Mesothelial cell of epicardium (in vitro differentiated cells): ENCODE measurements around the gene SLC16A13. TPM values are rescaled to one million over a fixed set of nuclear protein-coding genes. Genes with fewer than 3 reads are reported as not detected.

ENCODE experiments used
- DNase-seq, 2 experiments: peaks; one replicate each; pipeline ENCODE4 v3.0.0; 2021; ENCODE audit warnings: low spot score in 2 of 2; ENCODE audit not compliant: unreplicated experiment in 2 of 2
- H3K27ac Mint-ChIP-seq: 2 replicates; pipeline ENCODE4 v1.8.0; 2021; ENCODE audit warnings: mixed read lengths
- H3K27me3 Mint-ChIP-seq: 2 replicates; pipeline ENCODE4 v1.8.0; 2021; ENCODE audit warnings: low read depth, mixed read lengths
- H3K36me3 Mint-ChIP-seq: 2 replicates; pipeline ENCODE4 v1.8.0; 2021; ENCODE audit warnings: mixed read lengths
- H3K4me1 Mint-ChIP-seq: 2 replicates; pipeline ENCODE4 v1.8.0; 2021; ENCODE audit warnings: mixed read lengths
- H3K4me3 Mint-ChIP-seq: 2 replicates; pipeline ENCODE4 v1.8.0; 2021; ENCODE audit warnings: mild to moderate bottlenecking, moderate library complexity, mixed read lengths
- H3K9me3 Mint-ChIP-seq: 2 replicates; pipeline ENCODE4 v1.8.0; 2021; ENCODE audit warnings: mixed read lengths
- total RNA-seq: library from RNA; stranded (reverse); gene quantifications from 3 replicates; pipeline ENCODE4 v1.2.1, GENCODE V29; 2021
- TF ChIP-seq, protein P1 (sequence below): fragments of 200-600 bp; sonication (generic); IDR thresholded peaks from one replicate; pipeline ENCODE4 v1.5.0; 2021; ENCODE audit warnings: antibody characterized with exemption; ENCODE audit not compliant: unreplicated experiment

SLC16A13 gene
- total RNA-seq, 1 donor from 2014 or later = 10.4 TPM

DNA sequence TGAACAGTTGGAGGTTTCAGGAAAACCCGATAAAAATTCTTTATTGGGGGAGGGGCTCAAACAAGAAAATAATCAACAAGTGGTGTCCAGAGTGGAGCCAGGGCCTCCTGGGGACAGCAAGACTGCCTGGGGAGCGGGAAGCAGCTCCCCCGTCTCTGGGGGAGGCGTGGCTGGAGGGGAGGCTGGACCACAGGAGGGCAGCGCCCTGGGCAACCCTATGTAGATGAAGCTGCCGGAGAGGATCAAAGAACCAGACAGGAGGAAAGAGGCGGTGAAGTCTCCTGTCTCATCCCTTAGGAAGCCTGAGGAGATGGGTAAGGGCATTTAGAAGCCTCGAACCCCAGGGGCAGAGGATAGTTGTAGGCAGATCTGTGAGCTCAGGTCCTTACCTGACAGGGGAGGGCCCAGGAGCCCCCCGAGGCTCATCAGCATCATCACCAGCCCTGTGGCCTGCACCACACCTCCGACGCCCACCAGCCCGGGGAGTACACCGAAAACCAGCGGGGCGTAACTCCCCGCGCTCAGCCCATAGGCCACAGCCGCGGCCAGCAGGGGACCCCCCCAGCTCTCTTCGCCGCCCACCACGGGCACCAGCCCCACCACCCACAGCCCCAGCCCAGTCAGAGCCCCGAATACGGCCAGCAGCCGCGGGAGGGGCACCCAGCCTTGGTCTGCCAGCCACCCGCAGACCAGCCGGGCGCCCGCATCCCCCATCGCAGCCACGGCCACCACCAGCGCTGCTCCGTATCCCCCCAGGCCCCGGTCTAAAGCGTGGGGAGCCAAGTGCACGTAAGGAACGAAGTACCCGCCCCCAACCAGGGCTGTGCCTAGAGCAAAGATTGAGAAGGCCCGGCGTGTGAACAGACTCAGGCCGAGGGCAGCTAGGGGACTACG, 6.0 kb downstream of the SLC16A13 start:
- H3K27me3 Mint-ChIP-seq = peaks cover 25% of the 10 kb centered on the region
- peak overlapping the region; percentile 66 for H3K4me3 Mint-ChIP-seq
- TF ChIP-seq, protein P1, sequence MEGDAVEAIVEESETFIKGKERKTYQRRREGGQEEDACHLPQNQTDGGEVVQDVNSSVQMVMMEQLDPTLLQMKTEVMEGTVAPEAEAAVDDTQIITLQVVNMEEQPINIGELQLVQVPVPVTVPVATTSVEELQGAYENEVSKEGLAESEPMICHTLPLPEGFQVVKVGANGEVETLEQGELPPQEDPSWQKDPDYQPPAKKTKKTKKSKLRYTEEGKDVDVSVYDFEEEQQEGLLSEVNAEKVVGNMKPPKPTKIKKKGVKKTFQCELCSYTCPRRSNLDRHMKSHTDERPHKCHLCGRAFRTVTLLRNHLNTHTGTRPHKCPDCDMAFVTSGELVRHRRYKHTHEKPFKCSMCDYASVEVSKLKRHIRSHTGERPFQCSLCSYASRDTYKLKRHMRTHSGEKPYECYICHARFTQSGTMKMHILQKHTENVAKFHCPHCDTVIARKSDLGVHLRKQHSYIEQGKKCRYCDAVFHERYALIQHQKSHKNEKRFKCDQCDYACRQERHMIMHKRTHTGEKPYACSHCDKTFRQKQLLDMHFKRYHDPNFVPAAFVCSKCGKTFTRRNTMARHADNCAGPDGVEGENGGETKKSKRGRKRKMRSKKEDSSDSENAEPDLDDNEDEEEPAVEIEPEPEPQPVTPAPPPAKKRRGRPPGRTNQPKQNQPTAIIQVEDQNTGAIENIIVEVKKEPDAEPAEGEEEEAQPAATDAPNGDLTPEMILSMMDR = no peak
- peak overlapping the region; percentile 59 for H3K27ac Mint-ChIP-seq
- H3K4me1 Mint-ChIP-seq = peaks cover 38% of the 10 kb centered on the region
- H3K36me3 Mint-ChIP-seq = no peaks in the 10 kb centered on the region
- H3K9me3 Mint-ChIP-seq = no peaks in the 10 kb centered on the region
- peak in 1 of 2 experiments; percentile 51 for DNase-seq

DNA sequence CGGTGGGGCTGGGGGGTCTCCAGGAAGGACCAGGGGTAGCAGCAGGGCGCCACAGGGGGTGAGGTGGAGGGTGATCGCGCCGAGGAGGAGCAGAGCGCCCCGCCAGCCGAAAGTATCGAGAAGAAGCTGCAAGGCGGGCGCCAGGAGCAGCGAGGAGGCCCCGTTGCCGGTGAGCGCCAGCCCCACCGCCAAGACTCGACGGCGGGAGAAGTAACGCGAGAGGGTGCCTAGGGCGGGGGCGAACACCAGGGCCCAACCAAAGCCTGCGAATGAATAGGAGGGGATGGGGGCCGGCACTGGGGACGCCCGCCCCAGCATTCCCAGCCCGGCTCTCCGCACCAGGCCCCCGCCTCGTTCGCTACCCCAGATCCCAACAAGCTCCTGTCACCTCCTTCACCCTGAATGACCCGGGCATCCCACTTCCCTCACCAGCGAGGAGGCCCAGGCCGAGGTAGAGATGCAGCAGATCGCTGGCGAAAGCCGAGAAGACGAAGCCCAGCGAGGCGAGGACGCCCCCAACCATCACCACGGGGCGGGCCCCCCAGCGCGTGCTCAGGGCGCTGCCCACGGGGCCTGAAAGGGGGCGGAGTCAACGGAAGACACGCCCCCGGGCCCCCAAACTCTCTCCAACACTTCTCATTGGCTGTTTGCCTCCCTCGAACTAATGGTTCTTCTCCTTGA, 6.8 kb downstream of the SLC16A13 start:
- H3K4me3 Mint-ChIP-seq = peak overlapping the region; percentile 66
- no peaks in the 10 kb centered on the region for H3K9me3 Mint-ChIP-seq
- H3K27me3 Mint-ChIP-seq = peaks cover 25% of the 10 kb centered on the region
- no peak for DNase-seq
- H3K4me1 Mint-ChIP-seq = peaks cover 45% of the 10 kb centered on the region
- H3K27ac Mint-ChIP-seq = peak overlapping the region; percentile 59
- TF ChIP-seq, protein P1 = no peak
- H3K36me3 Mint-ChIP-seq = no peaks in the 10 kb centered on the region

DNA sequence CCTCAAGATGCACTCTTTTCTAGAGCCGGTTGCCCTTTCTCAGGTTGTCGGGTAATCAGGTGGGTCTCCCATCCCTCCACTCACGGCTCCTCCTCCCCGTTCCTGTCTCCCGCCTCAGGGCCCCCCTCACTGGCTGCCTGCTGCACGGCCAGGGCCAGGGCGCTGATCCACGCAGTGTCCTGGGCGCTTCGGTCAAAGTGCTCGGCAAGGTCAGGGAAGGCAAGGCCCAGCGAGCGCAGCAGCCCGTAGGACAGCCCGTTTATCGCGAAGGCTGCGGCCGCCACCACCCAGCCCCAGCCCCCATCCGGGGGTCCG, 7.3 kb downstream of the SLC16A13 start:
- Mint-ChIP-seq H3K4me1 (peaks cover 45% of the 10 kb centered on the region), H3K9me3 (no peaks in the 10 kb centered on the region), H3K4me3 (peak overlapping the region; percentile 66), H3K27me3 (peaks cover 25% of the 10 kb centered on the region), H3K36me3 (no peaks in the 10 kb centered on the region), H3K27ac (no peak overlapping the region)
- no peak for DNase-seq
- TF ChIP-seq, protein P1 = no peak

DNA sequence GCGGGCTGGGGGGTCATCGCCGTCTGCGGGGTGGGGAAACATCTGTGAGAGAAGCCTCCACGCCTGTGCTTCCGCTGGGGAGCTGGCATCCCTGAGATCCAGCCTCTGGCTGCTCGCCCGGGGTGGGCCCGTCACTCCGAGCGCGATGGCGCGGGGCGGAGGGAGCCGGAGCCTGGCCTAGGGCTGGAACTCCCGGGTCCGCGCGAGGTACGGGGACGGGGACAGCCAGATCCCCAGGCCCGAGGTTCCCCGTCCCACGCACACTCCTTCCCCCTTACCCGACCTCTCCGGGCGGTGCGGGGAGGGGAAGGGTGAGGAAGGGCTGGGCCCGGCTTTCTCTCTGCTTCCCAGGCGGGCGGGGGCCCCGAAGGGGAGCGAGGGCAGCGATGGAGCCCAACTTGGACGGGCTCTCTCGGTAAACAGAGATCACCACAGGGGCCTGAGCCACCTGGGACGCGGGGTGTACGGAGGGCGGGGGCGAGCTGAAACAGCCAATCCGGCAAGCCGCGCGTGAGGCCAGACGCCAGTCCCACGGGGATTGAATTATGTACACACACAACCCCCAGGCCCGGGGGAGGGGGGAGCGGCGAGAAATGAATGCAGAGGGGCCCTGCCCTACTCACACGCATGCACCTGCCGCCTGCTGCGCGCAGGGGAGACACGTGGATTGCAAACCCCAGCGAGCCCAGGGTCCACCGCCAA, 7.8 kb downstream of the SLC16A13 start, which contains the start of gene SLC16A11:
SLC16A11 (minus strand) TSS at position 596 of the 702 bp plus-strand sequence; CDS start at position 17, 579 bp downstream.
- Mint-ChIP-seq H3K4me1 (peaks cover 41% of the 10 kb centered on the region), H3K27ac (no peak within 1 kb of the TSS), H3K9me3 (no peaks in the 10 kb centered on the region), H3K27me3 (peaks cover 25% of the 10 kb centered on the region), H3K4me3 (peak within 1 kb of the TSS; percentile 66), H3K36me3 (no peaks in the 10 kb centered on the region)
- peak in 1 of 2 experiments; percentile 60 for DNase-seq
- TF ChIP-seq, protein P1 = no peak

DNA sequence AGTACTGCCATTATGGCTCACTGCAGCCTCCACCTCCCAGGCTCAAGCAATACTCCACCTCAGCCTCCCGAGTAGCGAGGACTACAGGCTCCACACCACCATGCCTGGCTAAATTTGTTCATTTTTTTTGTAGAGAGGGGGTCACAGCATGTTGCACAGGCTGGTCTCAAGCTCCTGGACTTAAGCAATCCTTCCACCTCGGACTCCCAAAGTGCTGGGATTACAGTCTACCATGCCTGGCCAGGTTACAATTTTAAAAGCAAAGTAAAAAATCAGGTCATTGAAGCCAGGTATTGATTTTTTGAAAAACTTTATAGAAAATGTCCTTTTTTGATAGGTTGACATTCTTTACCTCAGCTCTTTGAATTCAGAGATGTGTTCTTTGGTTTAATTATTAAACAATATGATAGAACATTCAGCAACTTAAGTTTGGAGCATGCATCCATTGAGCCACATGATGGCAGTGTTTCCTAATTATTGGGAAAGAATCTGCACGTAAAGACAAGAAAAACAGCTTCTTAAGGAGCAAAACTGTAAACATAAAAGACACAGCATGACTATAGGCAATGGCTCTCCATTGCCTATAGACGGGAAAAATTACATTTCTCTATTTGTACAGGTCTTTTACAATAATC, 9.8 kb downstream of the SLC16A13 start:
- Mint-ChIP-seq H3K4me3 (peak overlapping the region; percentile 65), H3K9me3 (no peaks in the 10 kb centered on the region)

More for the DNA sequence above, 9.8 kb downstream of the SLC16A13 start:
- H3K36me3 Mint-ChIP-seq = no peaks in the 10 kb centered on the region
- no peak for DNase-seq
- TF ChIP-seq, protein P1 = peak; percentile 76
- H3K4me1 Mint-ChIP-seq = peaks cover 47% of the 10 kb centered on the region
- peaks cover 25% of the 10 kb centered on the region for H3K27me3 Mint-ChIP-seq
- peak overlapping the region; percentile 96 for H3K27ac Mint-ChIP-seq
